Right ventricle myocardium superior (tissue), 1 donor: ENCODE measurements around the gene MTMR3. TPM values are rescaled to one million over a fixed set of nuclear protein-coding genes. Genes with fewer than 3 reads are reported as not detected.

Experiments
- microRNA-seq: library from miRNA; unstranded; fragments of <30 nt; microRNA quantifications from one replicate; pipeline ENCODE4 v1.2.0, GENCODE V29; 2020
- total RNA-seq: library from RNA; stranded (reverse); fragmentation: NEBNext Ultra II Directional; extraction: Animal tissue kit (Norgen Biotek cat#: 25700); gene quantifications from one replicate; pipeline ENCODE4 v1.2.1, GENCODE V29; 2021
- donor health status: DM: no; HTN: yes; CAD: no; lungs with severe emphysema.

Gene MTMR3
- total RNA-seq, 1 donor from 2014 or later: 29.9 TPM

Small RNA genes within 50 kb of the gene (microRNA-seq; reads per million reads assigned to microRNA genes)
- gene MIR6818: not detected

Other genes starting within 250 kb of the MTMR3 start
- gene CABP7, start 163.2 kb upstream of the MTMR3 start, total RNA-seq: not detected
- 20.3 TPM for gene ZMAT5, start 116.2 kb upstream of the MTMR3 start, total RNA-seq
- 381 TPM for gene UQCR10, start 115.8 kb upstream of the MTMR3 start, total RNA-seq
- 28.5 TPM for gene ASCC2, start 44.9 kb upstream of the MTMR3 start, total RNA-seq
- gene HORMAD2, start 197.3 kb downstream of the MTMR3 start, total RNA-seq: not detected